Activated CD4-positive, alpha-beta T cell treated with anti-CD3 and anti-CD28 coated beads for 4 hours (primary cell): ENCODE results near the gene SLC39A13.

ENCODE experiments used
- DNase-seq, 2 donors: peaks; one replicate each; pipeline ENCODE4 v3.0.0-alpha.2; 2020

Gene SLC39A13

GRCh38 chr11:47406896-47407745, 1.3 kb upstream of the SLC39A13 start:
- DNase-seq: no peak

GRCh38 chr11:47408598-47409439, 429 bp downstream of the SLC39A13 start:
- no peak for DNase-seq

DNA sequence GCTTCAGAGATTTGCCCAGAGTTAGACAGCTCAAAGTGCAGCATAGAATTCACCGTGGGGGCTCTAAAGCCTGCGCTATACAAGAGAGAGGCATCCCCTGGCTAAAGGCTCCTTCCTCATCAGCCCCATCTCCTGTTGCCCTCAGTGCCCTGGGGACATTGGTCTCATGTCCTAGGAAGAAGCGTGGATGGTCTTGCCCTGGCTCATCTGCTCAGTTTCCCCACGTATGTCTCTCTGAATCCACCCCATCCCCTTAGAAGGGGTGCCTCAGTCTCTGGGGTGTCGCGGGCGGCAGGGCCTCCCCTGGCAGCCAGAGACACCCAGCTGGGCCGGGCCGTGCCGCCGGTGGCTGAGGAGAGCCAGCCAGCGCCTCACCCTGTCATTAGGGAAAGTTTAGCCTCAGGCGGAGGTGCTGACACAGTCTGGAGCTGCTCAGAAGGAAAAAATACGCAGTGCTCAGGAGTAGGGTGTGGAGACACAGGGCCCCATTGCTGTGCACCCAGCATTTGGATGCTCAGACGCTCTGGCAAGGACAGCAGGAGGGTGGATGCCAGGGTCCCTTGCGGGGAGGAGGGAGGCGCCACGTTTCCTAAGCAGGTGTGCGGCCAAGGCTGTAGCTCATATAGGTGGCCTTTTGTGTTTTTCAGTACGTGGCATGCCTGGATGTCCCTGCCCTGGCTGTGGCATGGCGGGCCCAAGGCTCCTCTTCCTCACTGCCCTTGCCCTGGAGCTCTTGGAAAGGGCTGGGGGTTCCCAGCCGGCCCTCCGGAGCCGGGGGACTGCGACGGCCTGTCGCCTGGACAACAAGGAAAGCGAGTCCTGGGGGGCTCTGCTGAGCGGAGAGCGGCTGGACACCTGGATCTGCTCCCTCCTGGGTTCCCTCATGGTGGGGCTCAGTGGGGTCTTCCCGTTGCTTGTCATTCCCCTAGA, 1.3 kb downstream of the SLC39A13 start:
- DNase-seq: no peak

- no peak for DNase-seq
Observed at GRCh38 chr11:47410370-47411264, 2.2 kb downstream of the SLC39A13 start.

GRCh38 chr11:47411884-47412746, 3.7 kb downstream of the SLC39A13 start:
- DNase-seq: peak; percentile 40 to 46

DNA sequence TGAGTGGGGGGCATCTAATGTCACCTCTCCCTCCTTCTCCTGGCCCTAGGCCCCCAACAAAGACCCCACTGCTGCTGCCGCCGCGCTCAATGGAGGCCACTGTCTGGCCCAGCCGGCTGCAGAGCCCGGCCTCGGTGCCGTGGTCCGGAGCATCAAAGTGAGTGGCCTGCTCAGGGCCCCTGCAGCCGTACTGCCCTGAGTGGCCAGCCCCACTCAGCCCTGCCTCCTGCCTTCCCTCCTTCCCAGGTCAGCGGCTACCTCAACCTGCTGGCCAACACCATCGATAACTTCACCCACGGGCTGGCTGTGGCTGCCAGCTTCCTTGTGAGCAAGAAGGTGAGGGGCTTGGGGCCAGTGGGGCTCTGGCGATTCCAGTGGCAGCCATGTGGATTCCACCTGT, 5.0 kb downstream of the SLC39A13 start:
- no peak for DNase-seq

DNA sequence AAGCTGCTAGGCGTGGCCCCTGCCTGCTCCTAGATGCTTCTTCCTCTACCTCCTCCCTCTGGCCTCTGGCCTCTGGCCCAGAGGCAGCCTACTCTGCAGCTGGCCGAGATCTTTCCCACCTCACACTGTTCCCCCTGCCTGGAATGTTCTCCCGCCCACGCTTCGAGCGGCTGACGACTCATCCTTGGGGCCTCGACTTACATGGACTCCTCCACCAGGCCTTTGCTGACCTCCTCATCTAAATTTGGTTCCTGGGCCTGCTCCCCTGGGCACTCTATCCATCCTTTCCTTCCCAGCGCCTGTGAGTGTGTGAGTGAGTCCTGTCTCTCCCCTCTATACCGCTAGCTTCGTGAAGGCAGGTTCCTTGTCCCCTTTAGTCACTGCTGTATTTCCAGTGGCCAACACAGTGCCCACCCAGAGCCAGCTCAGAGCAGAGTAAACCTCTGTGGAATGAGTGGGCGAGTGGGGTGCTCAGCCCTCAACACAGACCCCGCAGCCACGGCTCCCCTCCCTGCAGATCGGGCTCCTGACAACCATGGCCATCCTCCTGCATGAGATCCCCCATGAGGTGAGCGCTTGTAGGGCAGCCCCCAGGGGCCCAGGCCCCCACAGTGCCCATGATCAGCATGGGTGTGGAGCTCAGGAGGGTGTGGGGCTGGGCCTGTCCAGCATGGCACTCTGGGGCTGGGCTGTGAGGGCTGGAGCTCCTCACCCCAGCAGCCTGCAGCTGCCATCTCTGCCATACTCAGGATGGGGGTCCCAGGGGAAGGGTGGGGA, 5.7 kb downstream of the SLC39A13 start:
- DNase-seq: no peak

DNA sequence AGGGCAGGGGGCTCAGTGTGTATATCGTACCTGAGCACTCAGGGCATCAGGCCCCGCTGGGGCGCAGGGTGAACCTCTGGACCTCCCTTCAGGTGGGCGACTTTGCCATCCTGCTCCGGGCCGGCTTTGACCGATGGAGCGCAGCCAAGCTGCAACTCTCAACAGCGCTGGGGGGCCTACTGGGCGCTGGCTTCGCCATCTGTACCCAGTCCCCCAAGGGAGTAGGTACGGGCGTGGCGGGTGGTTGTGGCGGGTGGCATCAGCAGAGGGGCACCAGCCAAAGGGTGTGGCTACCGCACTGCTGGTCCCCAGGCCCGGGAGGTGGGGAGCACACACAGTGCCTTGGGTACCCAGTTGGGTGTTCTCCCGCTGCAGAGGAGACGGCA, 6.3 kb downstream of the SLC39A13 start:
- no peak for DNase-seq

DNA sequence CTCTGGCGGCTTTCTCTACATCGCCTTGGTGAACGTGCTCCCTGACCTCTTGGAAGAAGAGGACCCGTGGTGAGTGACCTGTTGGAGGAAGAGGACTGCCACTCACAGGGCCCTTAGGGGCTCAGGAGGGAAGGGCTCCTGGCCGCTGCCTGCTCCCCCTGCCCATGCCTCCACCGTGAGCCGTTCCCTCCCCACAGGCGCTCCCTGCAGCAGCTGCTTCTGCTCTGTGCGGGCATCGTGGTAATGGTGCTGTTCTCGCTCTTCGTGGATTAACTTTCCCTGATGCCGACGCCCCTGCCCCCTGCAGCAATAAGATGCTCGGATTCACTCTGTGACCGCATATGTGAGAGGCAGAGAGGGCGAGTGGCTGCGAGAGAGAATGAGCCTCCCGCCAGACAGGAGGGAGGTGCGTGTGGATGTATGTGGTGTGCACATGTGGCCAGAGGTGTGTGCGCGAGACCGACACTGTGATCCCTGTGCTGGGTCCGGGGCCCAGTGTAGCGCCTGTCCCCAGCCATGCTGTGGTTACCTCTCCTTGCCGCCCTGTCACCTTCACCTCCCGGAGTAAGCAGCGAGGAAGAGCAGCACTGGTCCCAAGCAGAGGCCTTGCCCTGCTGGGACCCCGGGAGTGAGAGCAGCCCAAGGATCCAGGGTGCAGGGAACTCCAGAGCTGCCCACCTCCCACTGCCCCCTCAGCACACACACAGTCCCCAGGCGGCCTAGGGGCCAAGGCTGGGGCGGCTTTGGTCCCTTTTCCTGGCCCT, 6.9 kb downstream of the SLC39A13 start:
- DNase-seq: no peak

GRCh38 chr11:47415949-47416472, 7.6 kb downstream of the SLC39A13 start:
- DNase-seq: no peak

DNA sequence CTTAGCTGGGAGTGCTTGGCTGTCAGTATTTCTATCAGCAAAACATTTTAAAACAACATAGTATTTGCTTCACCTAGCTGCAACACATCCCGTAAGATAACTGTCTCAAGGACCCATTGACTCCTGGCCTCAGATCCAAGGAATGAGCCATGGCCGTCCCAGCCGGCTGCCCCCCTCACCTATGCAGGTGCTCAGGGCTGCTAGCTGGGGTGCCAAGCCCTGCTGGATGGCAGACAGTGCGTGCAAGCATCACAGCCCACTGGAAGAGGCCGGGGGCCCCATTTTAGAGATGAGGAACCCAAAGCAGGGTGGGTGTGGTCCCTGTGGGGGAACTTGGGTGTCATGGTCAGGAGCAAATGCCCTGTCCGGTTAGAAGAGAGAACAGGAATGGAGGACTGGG, 9.3 kb downstream of the SLC39A13 start:
- DNase-seq: no peak

GRCh38 chr11:47418454-47419259, 10.3 kb downstream of the SLC39A13 start:
- DNase-seq: no peak

- no peak for DNase-seq
Observed at GRCh38 chr11:47425611-47426010, 17.2 kb downstream of the SLC39A13 start.

DNA sequence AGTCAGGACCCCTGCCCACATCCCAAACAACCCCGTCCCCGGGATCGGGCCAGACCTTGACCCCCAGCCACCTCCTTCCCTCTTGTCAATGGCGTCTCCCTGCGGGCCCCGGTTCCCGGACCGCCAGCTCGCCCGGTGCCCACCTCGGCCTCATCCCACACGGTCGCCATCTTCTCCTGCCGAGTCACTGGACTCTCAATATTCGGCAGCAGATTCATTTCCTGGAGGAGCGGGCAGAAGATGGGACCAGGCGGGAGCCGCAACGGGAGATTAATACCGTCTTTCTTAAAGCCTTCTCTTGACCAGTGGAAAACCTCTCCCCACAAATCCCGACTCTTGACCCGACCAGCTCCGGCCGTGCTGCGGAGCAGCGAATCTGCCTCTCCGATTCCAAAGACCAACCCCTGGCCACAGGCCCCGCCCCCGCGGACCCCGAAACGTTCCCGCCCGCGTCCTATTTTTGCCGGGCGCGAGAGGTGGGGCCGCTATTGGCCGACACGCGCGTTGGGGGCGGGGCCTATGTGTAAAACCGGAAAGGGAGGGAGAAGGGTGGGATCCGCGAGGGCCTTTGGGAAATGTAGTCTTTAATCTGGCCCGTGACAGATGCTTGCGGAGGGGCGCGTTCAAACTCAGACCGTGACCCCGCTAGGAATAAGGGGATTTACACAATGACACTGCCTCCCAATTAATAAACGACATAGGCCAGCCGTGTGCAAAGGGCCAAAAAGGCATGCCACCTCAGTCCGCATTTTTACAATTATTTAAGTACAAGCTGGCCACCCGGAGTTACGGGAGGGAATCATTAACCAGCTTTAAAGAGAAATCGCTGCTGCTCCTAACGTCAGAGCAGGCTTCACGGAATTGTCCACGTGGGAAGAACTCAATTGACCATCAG, 17.9 kb downstream of the SLC39A13 start, which contains the start of gene PSMC3:
Gene PSMC3, minus strand, starts transcription at position 378 of the 895 bp plus-strand sequence. Its CDS starts 160 bp downstream, at position 218.
- peak; percentile 99 for DNase-seq

GRCh38 chr11:47430524-47430923, 22.1 kb downstream of the SLC39A13 start:
- no peak for DNase-seq

- no peak for DNase-seq
Observed at GRCh38 chr11:47431356-47432083, 23.1 kb downstream of the SLC39A13 start.
